Breast epithelium (tissue), 3 donors: ENCODE results near the gene ANKRD52.

Source experiments
- POLR2A ChIP-seq: fragments of 450-650 bp; IDR thresholded peaks from one replicate; pipeline ENCODE4 v1.6.1; 2016; ENCODE audit warnings: antibody characterized with exemption, mild to moderate bottlenecking, moderate library complexity
- POLR2AphosphoS5 ChIP-seq, 3 donors: sonication (generic); formaldehyde crosslinking; IDR thresholded peaks; one replicate each; pipeline ENCODE4 v1.6.1; 2017; ENCODE audit warnings: antibody characterized with exemption in 3 of 3
- TF ChIP-seq, protein P1 (sequence below), 3 donors: fragments of 450-650 bp; IDR thresholded peaks; one replicate each; pipeline ENCODE4 v1.5.1; 2016 to 2017; ENCODE audit warnings: antibody characterized with exemption in 3 of 3, mild to moderate bottlenecking in 3 of 3, moderate library complexity in 3 of 3

DNA sequence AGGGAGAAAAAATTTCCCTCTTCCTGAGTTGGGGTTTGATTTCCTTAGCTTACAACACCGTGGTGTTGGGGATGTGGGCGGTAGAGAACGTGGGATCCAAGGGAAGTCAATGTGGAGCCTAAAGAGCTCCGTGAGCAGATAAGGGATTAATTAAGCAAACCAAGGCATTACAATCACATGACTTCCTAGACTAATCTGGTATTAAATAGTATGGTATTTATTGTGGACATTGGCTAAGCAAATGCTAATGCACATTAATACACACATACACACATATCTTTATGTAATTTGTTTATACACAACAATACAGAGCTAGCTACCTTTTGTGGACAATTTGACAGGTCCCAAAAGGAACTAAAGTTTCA lies 35.7 kb downstream of the ANKRD52 start:
- TF ChIP-seq POLR2A (no peak), POLR2AphosphoS5 (IDR thresholded peaks at IDR 0.05) (no peak)
- TF ChIP-seq, protein P1, sequence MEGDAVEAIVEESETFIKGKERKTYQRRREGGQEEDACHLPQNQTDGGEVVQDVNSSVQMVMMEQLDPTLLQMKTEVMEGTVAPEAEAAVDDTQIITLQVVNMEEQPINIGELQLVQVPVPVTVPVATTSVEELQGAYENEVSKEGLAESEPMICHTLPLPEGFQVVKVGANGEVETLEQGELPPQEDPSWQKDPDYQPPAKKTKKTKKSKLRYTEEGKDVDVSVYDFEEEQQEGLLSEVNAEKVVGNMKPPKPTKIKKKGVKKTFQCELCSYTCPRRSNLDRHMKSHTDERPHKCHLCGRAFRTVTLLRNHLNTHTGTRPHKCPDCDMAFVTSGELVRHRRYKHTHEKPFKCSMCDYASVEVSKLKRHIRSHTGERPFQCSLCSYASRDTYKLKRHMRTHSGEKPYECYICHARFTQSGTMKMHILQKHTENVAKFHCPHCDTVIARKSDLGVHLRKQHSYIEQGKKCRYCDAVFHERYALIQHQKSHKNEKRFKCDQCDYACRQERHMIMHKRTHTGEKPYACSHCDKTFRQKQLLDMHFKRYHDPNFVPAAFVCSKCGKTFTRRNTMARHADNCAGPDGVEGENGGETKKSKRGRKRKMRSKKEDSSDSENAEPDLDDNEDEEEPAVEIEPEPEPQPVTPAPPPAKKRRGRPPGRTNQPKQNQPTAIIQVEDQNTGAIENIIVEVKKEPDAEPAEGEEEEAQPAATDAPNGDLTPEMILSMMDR (IDR thresholded peaks at IDR 0.05), result no peak
